Ureter (tissue), 1 donor: Measurements from ENCODE around the gene NR2F2. TPM values are rescaled to one million over a fixed set of nuclear protein-coding genes. Genes with fewer than 3 reads are reported as not detected.

Experiments
- DNase-seq: peaks from one replicate; pipeline ENCODE4 v3.0.0-alpha.2; 2020; ENCODE audit warnings: low spot score
- total RNA-seq: library from RNA; stranded (reverse); gene quantifications from one replicate; pipeline ENCODE4 v1.2.4, GENCODE V29; 2023
- donor health status: DM: yes; HTN: yes; CAD: no.

NR2F2 gene
- total RNA-seq, 1 donor from 2014 or later: 90.8 TPM

DNA sequence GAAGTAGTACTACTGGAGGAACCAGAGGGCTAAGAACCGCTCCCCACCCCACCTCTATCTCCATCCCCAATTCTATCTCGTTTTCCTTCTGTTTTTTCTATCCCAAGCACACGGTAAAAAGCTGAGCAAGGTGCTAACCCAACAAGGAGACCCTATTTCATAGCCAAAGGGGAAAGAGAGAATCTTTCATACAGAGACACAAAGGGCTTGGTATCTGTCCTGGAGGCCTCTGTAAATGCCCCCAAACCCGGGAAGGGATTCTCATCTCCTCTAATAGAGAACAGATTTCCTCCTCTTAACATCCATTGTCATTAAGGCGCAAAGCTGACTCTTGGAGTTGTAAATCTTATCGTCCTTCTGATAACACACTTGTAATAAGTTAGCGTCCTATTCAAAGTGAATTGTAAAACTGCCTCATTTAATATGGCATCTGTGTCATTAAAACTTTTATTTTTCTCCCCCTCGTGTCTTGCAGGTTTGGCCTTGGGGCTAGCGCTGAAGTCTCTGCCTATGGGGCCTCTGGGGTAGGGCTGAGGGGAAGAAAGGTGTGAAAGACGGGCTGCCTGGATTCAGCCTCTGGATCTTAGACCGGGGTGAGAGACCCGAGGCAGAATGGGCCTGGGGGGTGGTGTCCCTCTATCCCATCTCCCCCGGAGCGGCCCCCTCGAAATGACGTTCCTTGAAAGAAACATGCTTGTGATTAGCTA lies 12.1 kb downstream of the NR2F2 start:
- peak; percentile 45 for DNase-seq

DNA sequence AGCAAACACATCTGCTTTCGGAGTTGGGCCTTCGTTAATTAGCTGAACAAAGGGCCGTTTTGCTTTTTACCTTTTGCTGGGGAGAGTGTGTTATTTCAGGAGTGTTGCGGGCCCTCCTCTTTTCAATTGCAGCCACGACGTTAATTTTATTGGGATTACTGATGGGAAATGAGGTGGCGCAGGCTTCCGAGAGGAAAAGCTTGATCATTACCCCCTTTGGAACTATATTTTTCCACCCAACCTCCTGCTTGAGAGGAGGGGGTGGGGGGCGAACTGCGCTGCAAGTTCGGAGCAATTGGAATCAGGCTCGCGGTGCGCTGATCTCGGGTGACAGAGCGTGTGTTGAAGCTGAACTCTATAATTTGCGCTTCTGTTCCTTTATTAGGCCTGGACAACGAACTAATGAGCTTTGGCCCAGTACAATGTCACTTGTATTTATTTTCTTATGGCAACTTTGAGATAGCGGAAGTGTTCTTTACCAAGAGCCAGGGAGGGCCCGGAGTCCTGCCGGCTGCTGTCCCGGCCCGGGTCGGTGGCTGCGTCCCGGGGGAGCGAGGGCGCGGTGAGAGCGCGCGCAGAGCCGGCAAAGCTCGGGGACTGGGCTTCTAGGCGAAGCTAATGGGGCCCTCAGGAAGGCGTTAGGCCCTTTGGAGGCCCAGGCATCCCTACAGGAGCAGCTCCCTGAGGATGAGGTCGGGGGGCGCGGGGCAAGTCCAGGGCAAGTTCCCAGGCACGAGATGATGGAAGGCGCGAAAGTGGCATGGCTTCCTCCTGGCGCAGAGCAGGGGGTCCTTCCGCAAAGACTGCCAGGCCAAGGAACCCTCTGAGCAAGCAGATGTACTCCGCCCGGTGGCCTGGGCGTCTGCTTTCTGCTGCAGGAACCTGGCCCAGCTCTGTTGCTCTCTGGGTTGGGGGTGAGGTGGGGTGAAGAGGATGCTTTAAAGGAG lies 12.9 kb downstream of the NR2F2 start:
- peak; percentile 43 for DNase-seq

GRCh38 chr15:96344060-96344705 lies 13.7 kb downstream of the NR2F2 start:
- peak; percentile 42 for DNase-seq

- DNase-seq: peak; percentile 47
These were observed 14.4 kb downstream of the NR2F2 start for GRCh38 chr15:96344706-96345559.

DNA sequence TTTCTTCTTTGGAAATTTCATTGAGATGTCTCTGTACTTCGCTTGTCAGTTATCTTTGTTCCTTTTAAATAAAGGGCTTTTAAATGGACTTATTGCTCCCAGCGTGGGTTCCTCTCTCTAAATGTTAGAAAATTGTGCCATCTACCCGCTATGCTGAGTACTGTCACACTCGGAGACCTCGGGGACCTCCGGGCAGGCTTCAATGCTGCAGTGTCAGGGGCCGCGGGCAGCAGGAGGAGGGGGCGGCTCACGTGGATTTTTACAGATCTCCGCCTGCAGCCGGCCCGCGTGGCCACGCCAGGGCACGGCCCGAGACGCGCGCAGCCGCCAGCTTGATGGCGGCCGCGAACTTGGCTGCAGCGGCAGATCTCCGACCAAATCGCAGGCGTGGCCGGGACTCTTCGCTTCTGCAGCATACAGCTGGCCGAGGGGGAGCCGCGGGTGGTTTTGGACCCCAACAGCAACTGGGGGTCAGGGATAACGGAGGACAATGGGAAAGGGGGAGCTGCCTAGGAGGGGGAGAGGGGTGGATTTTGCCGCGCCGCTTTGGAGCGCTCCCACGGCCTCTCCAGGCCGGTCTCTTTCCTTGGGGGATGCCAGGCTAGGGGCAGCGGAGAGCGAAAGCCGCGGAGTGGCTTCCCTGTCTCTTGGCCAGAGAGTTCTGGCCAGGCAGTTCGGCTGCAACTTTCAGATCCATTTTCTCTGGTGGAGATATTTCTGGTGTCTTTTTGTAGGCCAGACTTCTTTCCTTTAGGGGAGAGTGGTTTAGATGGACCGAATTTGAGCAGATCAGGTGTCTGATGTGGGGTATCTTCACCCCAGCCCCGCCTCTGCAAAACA lies 15.3 kb downstream of the NR2F2 start:
- no peak for DNase-seq

DNA sequence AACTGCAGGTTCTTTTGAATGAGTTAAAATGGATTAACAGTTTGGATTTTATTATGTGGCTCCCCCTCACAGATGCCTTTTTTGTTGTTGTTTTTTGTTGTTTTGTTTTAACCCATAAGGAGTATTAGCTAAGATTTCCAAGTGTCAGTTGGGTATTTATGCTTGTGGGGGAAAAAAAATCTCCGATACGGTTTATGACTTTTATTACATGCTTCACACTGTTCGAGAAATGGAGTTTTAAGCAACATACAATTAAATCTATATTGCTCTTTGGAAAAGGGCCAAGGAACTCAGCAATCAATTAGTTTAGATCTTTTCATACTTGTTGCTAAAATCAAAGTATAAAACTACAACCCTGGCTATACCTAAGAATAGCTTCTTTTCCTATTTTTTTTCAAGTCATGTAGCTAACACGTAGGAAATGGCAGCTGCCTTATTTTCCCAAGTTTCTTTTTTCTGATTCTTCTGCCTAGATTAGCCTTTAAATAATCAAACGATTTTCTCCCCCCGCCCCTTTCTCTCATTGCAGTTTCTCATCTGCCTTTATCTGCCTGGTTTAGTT lies 16.0 kb downstream of the NR2F2 start:
- no peak for DNase-seq

DNA sequence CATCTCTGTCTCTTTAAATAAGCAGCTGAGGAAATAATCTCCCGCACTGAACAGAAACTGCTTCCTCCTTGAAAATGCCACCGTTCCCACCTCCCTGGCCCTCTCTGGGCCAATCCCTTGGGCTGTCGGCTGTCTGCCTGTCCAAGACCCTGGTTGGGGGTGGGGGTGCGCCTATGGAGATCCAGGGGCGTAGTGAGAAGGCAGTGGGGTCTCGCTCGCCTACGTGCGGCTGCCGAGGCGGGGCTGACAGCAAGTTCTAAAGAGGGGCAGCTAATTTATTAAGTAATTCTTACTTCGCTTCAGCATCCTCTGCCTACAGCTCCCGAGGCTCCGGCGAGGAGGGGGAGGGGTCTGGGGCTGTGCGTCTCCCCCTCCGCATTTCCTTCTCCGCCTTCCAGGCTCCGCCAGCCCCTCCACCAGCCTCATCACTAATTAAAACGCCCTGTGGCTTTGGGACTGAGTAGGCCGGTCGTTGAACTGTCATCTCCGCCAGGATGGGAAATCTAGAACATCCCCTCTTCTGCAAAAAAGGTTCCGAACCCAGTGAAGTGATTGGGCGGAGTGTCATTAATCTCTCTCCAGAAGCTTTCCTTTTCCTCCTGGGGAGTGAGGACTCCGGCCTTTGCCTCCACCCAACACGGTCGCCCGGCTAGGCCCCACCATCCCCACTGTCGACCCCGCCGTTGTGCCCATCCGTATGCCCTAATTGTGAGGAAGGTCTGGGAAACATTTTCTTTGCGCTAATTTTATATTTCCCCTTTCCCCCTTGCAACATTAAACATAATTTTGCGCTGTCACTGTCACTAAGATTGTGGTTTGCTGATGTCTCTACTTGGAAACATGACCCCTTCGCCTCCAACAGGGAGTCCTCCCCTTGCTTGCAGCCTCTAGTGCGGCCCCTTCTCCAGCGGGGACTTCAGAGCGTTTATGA lies 16.9 kb downstream of the NR2F2 start:
- peak; percentile 49 for DNase-seq

- no peak for DNase-seq
These were observed 17.9 kb downstream of the NR2F2 start for GRCh38 chr15:96348112-96349027.

GRCh38 chr15:96349034-96349856 lies 18.7 kb downstream of the NR2F2 start:
- DNase-seq: no peak

- DNase-seq: no peak
These were observed 19.6 kb downstream of the NR2F2 start for GRCh38 chr15:96349857-96350720.

- no peak for DNase-seq
These were observed 20.6 kb downstream of the NR2F2 start for GRCh38 chr15:96350934-96351724.

DNA sequence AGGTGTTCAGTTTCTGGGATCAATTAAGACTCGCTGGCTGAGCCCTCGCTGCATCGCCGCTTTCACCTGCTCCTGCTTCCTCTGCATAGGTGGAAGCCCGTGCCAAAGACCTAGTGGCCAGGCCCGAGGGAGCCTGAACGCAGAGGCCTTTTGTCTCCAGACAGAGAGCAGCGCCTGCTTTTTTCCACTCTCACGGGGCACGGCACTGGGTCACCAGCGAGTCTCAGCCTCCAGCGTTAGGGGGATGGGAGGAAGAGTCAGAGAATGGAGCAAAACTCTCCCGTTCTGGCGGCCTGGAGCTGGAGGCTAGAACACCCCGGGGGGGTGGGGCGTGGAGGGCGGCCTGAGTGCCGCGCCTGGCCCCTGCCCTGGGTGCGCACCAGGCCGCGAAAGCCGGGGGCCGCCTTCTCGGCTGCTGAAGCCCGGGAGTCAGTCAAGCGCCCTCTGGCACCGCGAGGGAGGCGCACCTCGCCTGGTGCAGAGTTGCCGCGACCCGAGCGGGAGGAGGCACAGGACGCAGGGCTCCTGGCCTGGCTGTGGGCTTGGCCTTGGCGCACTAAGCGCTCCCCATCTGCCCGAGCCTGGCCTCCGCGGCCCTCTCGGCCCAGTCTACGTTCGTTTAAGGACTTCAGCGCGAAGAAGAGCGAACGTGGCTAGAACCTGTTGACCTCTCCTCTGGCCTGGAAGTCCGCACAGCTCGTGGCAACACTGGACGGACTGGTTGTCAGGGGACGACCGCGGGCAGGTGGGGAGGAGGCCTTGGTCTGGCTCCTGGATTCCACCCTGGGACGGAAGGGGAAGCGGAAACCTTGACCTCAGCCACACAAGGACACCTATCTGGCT lies 21.5 kb downstream of the NR2F2 start:
- DNase-seq: no peak

GRCh38 chr15:96352604-96353405 lies 22.3 kb downstream of the NR2F2 start:
- DNase-seq: no peak
